NCI-H2107 (cell line): ENCODE results near the gene LRRC7.

Experiments used
- DNase-seq: peaks from one replicate; lab custom pipeline; 2025; lab: John Stamatoyannopoulos, UW

LRRC7 gene

GRCh38 chr1:69567652-69568420, at the start of gene LRRC7:
Gene LRRC7, plus strand, starts transcription at chr1:69567922. Its CDS starts 718 bp downstream, at chr1:69568640.
- peak; percentile 2 for DNase-seq

GRCh38 chr1:69519006-69519405, 48.7 kb upstream of the LRRC7 start:
- DNase-seq, result no peak

- DNase-seq, result no peak
Measured at GRCh38 chr1:69520326-69520725, 47.4 kb upstream of the LRRC7 start.

GRCh38 chr1:69523032-69523431, 44.7 kb upstream of the LRRC7 start:
- no peak for DNase-seq

GRCh38 chr1:69523461-69523860, 44.3 kb upstream of the LRRC7 start:
- DNase-seq, result no peak

GRCh38 chr1:69524015-69524414, 43.7 kb upstream of the LRRC7 start:
- no peak for DNase-seq

GRCh38 chr1:69527273-69527672, 40.4 kb upstream of the LRRC7 start:
- DNase-seq, result no peak

GRCh38 chr1:69528376-69528775, 39.3 kb upstream of the LRRC7 start:
- DNase-seq, result no peak

GRCh38 chr1:69533343-69533742, 34.4 kb upstream of the LRRC7 start:
- DNase-seq, result no peak

GRCh38 chr1:69534829-69535228, 32.9 kb upstream of the LRRC7 start:
- no peak for DNase-seq

GRCh38 chr1:69535490-69535889, 32.2 kb upstream of the LRRC7 start:
- DNase-seq, result no peak

- no peak for DNase-seq
Measured at GRCh38 chr1:69540052-69540451, 27.7 kb upstream of the LRRC7 start.

GRCh38 chr1:69551476-69552324, 16.0 kb upstream of the LRRC7 start:
- DNase-seq, result no peak

GRCh38 chr1:69553726-69554125, 14.0 kb upstream of the LRRC7 start:
- no peak for DNase-seq

GRCh38 chr1:69568421-69569174, 876 bp downstream of the LRRC7 start:
- no peak for DNase-seq

GRCh38 chr1:69569175-69569541, 1.4 kb downstream of the LRRC7 start:
- DNase-seq, result no peak

GRCh38 chr1:69569576-69570328, 2.0 kb downstream of the LRRC7 start:
- no peak for DNase-seq

- no peak for DNase-seq
Measured at GRCh38 chr1:69570356-69570755, 2.6 kb downstream of the LRRC7 start.

GRCh38 chr1:69572921-69573320, 5.2 kb downstream of the LRRC7 start:
- no peak for DNase-seq

GRCh38 chr1:69573911-69574310, 6.2 kb downstream of the LRRC7 start:
- no peak for DNase-seq

GRCh38 chr1:69585666-69586065, 17.9 kb downstream of the LRRC7 start:
- DNase-seq, result no peak

GRCh38 chr1:69587391-69587790, 19.7 kb downstream of the LRRC7 start:
- no peak for DNase-seq
